Suprapubic skin (tissue), 4 donors: ENCODE results near the gene KRTAP2-4. TPM values are rescaled to one million over a fixed set of nuclear protein-coding genes. Genes with fewer than 3 reads are reported as not detected.
"Not testable (repeated sequence)": the region's sequence is repeated elsewhere in the genome, so short reads cannot be mapped to it uniquely, and the experiment has no call there.

ENCODE experiments used
- DNase-seq, 2 donors: peaks; one replicate each; pipeline ENCODE4 v3.0.0-alpha.2; 2019; ENCODE audit warnings: low spot score in 2 of 2
- H3K27ac ChIP-seq: fragments of 200-600 bp; sonication (generic); one replicate; pipeline ENCODE4 v1.5.1; 2019
- H3K27me3 ChIP-seq: fragments of 200-600 bp; sonication (generic); one replicate; pipeline ENCODE4 v1.5.1; 2019
- H3K36me3 ChIP-seq: fragments of 200-600 bp; sonication (generic); one replicate; pipeline ENCODE4 v1.5.1; 2019
- H3K4me1 ChIP-seq: fragments of 200-600 bp; sonication (generic); one replicate; pipeline ENCODE4 v1.5.1; 2019
- H3K4me3 ChIP-seq: fragments of 200-600 bp; sonication (generic); one replicate; pipeline ENCODE4 v1.5.1; 2019; ENCODE audit warnings: mild to moderate bottlenecking
- H3K9me3 ChIP-seq: fragments of 200-600 bp; sonication (generic); one replicate; pipeline ENCODE4 v1.5.1; 2019
- CTCF ChIP-seq, 2 donors: fragments of 200-600 bp in 1 of 2; fragments of 450-650 bp in 1 of 2; sonication (generic) in 1 of 2; IDR thresholded peaks; one replicate each; pipeline ENCODE4 v1.5.1; 2016 to 2019; ENCODE audit warnings: antibody characterized with exemption in 2 of 2, mild to moderate bottlenecking in 1 of 2, moderate library complexity in 1 of 2
- EP300 ChIP-seq: sonication (generic); formaldehyde crosslinking; IDR thresholded peaks from one replicate; pipeline ENCODE4 v1.6.1; 2017; ENCODE audit warnings: antibody characterized with exemption
- POLR2A ChIP-seq, 2 donors: fragments of 450-650 bp; IDR thresholded peaks; one replicate each; pipeline ENCODE4 v1.6.1; 2017; ENCODE audit warnings: antibody characterized with exemption in 2 of 2, mild to moderate bottlenecking in 2 of 2, moderate library complexity in 2 of 2
- POLR2AphosphoS5 ChIP-seq, 3 donors: sonication (generic); formaldehyde crosslinking; IDR thresholded peaks; one replicate each; pipeline ENCODE4 v1.6.1; 2017; ENCODE audit warnings: antibody characterized with exemption in 3 of 3
- WGBS: methylation state at CpG from one replicate; pipeline ENCODE4 v1.1.5; 2018; 5-methylcytosine and 5-hydroxymethylcytosine counted together
- total RNA-seq, 4 donors: library from RNA; depleted of rRNA; stranded (reverse); fragments of >200 nt; gene quantifications; one replicate each; pipeline ENCODE4 v1.1.0, GENCODE V29; 2016

The KRTAP2-4 gene
- total RNA-seq, result 10 to 100 TPM in 2 of 4 donors, 1 to 10 TPM in 1, not detected in 1; 6.5 to 76.9 (median 13.4) TPM

- peaks cover 1% of the 10 kb centered on the region for H3K27me3 ChIP-seq
- TF ChIP-seq CTCF (IDR thresholded peaks at IDR 0.05) (no peak), POLR2A (IDR thresholded peaks at IDR 0.05) (no peak), EP300 (no peak), POLR2AphosphoS5 (IDR thresholded peaks at IDR 0.05) (no peak)
- H3K27ac ChIP-seq, result no peak within 1 kb of the TSS
- H3K9me3 ChIP-seq, result no peaks in the 10 kb centered on the region
- H3K36me3 ChIP-seq, result no peaks in the 10 kb centered on the region
- no peaks in the 10 kb centered on the region for H3K4me1 ChIP-seq
- H3K4me3 ChIP-seq, result no peak within 1 kb of the TSS
- 73% methylated on average over 6 of the region's 6 CpGs for WGBS
- DNase-seq, result no peak
These were observed at the start of gene KRTAP2-4 for GRCh38 chr17:41065829-41066624. Gene KRTAP2-4, minus strand, starts transcription at chr17:41065879. Its CDS starts 34 bp downstream, at chr17:41065845.

- no peaks in the 10 kb centered on the region for H3K4me1 ChIP-seq
- peaks cover 5% of the 10 kb centered on the region for H3K27me3 ChIP-seq
- TF ChIP-seq POLR2AphosphoS5 (IDR thresholded peaks at IDR 0.05) (no peak), POLR2A (IDR thresholded peaks at IDR 0.05) (no peak), EP300 (no peak), CTCF (IDR thresholded peaks at IDR 0.05) (no peak)
- H3K27ac ChIP-seq, result no peak overlapping the region
- no peaks in the 10 kb centered on the region for H3K36me3 ChIP-seq
- no peaks in the 10 kb centered on the region for H3K9me3 ChIP-seq
- 84% methylated on average over 2 of the region's 2 CpGs for WGBS
- H3K4me3 ChIP-seq, result no peak overlapping the region
- DNase-seq, result no peak
These were observed 45.6 kb upstream of the KRTAP2-4 start for GRCh38 chr17:41111151-41111885.

- not testable (repeated sequence) for H3K27me3 ChIP-seq, H3K4me1 ChIP-seq, DNase-seq, H3K27ac ChIP-seq, H3K9me3 ChIP-seq, H3K36me3 ChIP-seq, H3K4me3 ChIP-seq
- 0% methylated on average over 1 of the region's 1 CpG for WGBS
These were observed 43.2 kb upstream of the KRTAP2-4 start for GRCh38 chr17:41108728-41109386.

GRCh38 chr17:41107941-41108450 lies 42.3 kb upstream of the KRTAP2-4 start:
- no peak overlapping the region for H3K27ac ChIP-seq
- H3K9me3 ChIP-seq, result no peaks in the 10 kb centered on the region
- no peaks in the 10 kb centered on the region for H3K36me3 ChIP-seq
- 89% methylated on average over 1 of the region's 1 CpG for WGBS
- no peak for TF ChIP-seq POLR2AphosphoS5 (IDR thresholded peaks at IDR 0.05)
- no peak for TF ChIP-seq EP300
- TF ChIP-seq POLR2A (IDR thresholded peaks at IDR 0.05), result no peak
- no peak for TF ChIP-seq CTCF (IDR thresholded peaks at IDR 0.05)
- no peak overlapping the region for H3K4me3 ChIP-seq
- DNase-seq, result no peak
- no peaks in the 10 kb centered on the region for H3K4me1 ChIP-seq
- no peaks in the 10 kb centered on the region for H3K27me3 ChIP-seq

- H3K4me3 ChIP-seq, result not testable (repeated sequence)
- WGBS, result 100% methylated on average over 1 of the region's 10 CpGs
These were observed 39.7 kb upstream of the KRTAP2-4 start, which contains the start of gene KRTAP4-9 for GRCh38 chr17:41105347-41105746. Gene KRTAP4-9, plus strand, starts transcription at chr17:41105389. Its CDS starts 0 bp downstream, at chr17:41105389.

GRCh38 chr17:41104386-41105038 lies 38.8 kb upstream of the KRTAP2-4 start:
- not testable (repeated sequence) for H3K36me3 ChIP-seq, H3K27ac ChIP-seq, H3K27me3 ChIP-seq, H3K4me3 ChIP-seq, DNase-seq, H3K4me1 ChIP-seq, H3K9me3 ChIP-seq
- 64% methylated on average over 2 of the region's 2 CpGs for WGBS

More at GRCh38 chr17:41105347-41105746, 39.7 kb upstream of the KRTAP2-4 start, which contains the start of gene KRTAP4-9:
- not testable (repeated sequence) for H3K27me3 ChIP-seq, DNase-seq, H3K9me3 ChIP-seq, H3K27ac ChIP-seq, H3K4me1 ChIP-seq, H3K36me3 ChIP-seq
